ENCODE data around the gene CNTNAP2.

CNTNAP2 gene

GRCh38 chr7:148084138-148084537 lies 1967.5 kb downstream of the CNTNAP2 start:
- no peak for DNase-seq (ENCODE audit: low read depth in 2 of 2)

- DNase-seq (ENCODE audit: low read depth in 2 of 2) = no peak
These were observed 1975.3 kb downstream of the CNTNAP2 start for GRCh38 chr7:148091882-148092281.

- DNase-seq (ENCODE audit: low read depth in 2 of 2) = no peak
These were observed 1977.0 kb downstream of the CNTNAP2 start for GRCh38 chr7:148093375-148094166.

- DNase-seq (ENCODE audit: low read depth in 2 of 2) = no peak
These were observed 1978.5 kb downstream of the CNTNAP2 start for GRCh38 chr7:148095066-148095465.

GRCh38 chr7:148104136-148104716 lies 1987.6 kb downstream of the CNTNAP2 start:
- DNase-seq (ENCODE audit: low read depth in 2 of 2) = no peak

- DNase-seq (ENCODE audit: low read depth in 2 of 2) = no peak
These were observed 1988.3 kb downstream of the CNTNAP2 start for GRCh38 chr7:148104924-148105323.

GRCh38 chr7:148105853-148106252 lies 1989.3 kb downstream of the CNTNAP2 start:
- no peak for DNase-seq (ENCODE audit: low read depth in 2 of 2)

GRCh38 chr7:148107443-148108127 lies 1991.0 kb downstream of the CNTNAP2 start:
- DNase-seq (ENCODE audit: low read depth in 2 of 2) = no peak

- no peak for DNase-seq (ENCODE audit: low read depth in 2 of 2)
These were observed 1991.8 kb downstream of the CNTNAP2 start for GRCh38 chr7:148108381-148108780.

- no peak for DNase-seq (ENCODE audit: low read depth in 2 of 2)
These were observed 1993.7 kb downstream of the CNTNAP2 start for GRCh38 chr7:148110097-148110868.

GRCh38 chr7:148114804-148115203 lies 1998.2 kb downstream of the CNTNAP2 start:
- no peak for DNase-seq (ENCODE audit: low read depth in 2 of 2)

- DNase-seq (ENCODE audit: low read depth in 2 of 2) = no peak
These were observed 1998.7 kb downstream of the CNTNAP2 start for GRCh38 chr7:148115308-148115707.

- DNase-seq (ENCODE audit: low read depth in 2 of 2) = no peak
These were observed 1999.6 kb downstream of the CNTNAP2 start for GRCh38 chr7:148116195-148116594.

GRCh38 chr7:148116829-148117403 lies 2000.3 kb downstream of the CNTNAP2 start:
- no peak for DNase-seq (ENCODE audit: low read depth in 2 of 2)

GRCh38 chr7:148118371-148118770 lies 2001.8 kb downstream of the CNTNAP2 start:
- no peak for DNase-seq (ENCODE audit: low read depth in 2 of 2)

GRCh38 chr7:148121401-148121800 lies 2004.8 kb downstream of the CNTNAP2 start:
- DNase-seq (ENCODE audit: low read depth in 2 of 2) = no peak

- DNase-seq (ENCODE audit: low read depth in 2 of 2) = no peak
These were observed 2005.2 kb downstream of the CNTNAP2 start for GRCh38 chr7:148121847-148122246.

GRCh38 chr7:148124477-148124876 lies 2007.9 kb downstream of the CNTNAP2 start:
- DNase-seq (ENCODE audit: low read depth in 2 of 2) = no peak

- DNase-seq (ENCODE audit: low read depth in 2 of 2) = no peak
These were observed 2010.8 kb downstream of the CNTNAP2 start for GRCh38 chr7:148127374-148127773.

- DNase-seq (ENCODE audit: low read depth in 2 of 2) = no peak
These were observed 2012.4 kb downstream of the CNTNAP2 start for GRCh38 chr7:148129023-148129422.

- DNase-seq (ENCODE audit: low read depth in 2 of 2) = no peak
These were observed 2018.5 kb downstream of the CNTNAP2 start for GRCh38 chr7:148135116-148135515.

GRCh38 chr7:148135997-148136396 lies 2019.4 kb downstream of the CNTNAP2 start:
- no peak for DNase-seq (ENCODE audit: low read depth in 2 of 2)

All from stimulated activated CD4-positive, alpha-beta T cell treated with anti-CD3 and anti-CD28 coated beads, Interleukin-4, amount 100 ng/mL, for 48 hours (primary cell).